HG02678 (cell line): Measurements from ENCODE around the gene ASCL3.
"Not testable (repeated sequence)": the region's sequence is repeated elsewhere in the genome, so short reads cannot be mapped to it uniquely, and the experiment has no call there.

Experiments
- ATAC-seq: cut with Tn5 transposase; IDR thresholded peaks from one replicate; pipeline ENCODE4 v1.9.1; 2021; ENCODE audit warnings: mild to moderate bottlenecking, moderate library complexity; ENCODE audit not compliant: unreplicated experiment

Gene ASCL3

GRCh38 chr11:8948886-8949285, 6.1 kb upstream of the ASCL3 start:
- ATAC-seq: no peak

- ATAC-seq: no peak
Measured at GRCh38 chr11:8947230-8947943, 4.6 kb upstream of the ASCL3 start.

GRCh38 chr11:8941341-8942103, 1.3 kb downstream of the ASCL3 start:
- ATAC-seq: no peak

- ATAC-seq: no peak
Measured at GRCh38 chr11:8937659-8938058, 5.2 kb downstream of the ASCL3 start.

- no peak for ATAC-seq
Measured at GRCh38 chr11:8937159-8937558, 5.7 kb downstream of the ASCL3 start.

- not testable (repeated sequence) for ATAC-seq
Measured at GRCh38 chr11:8935789-8936188, 7.0 kb downstream of the ASCL3 start.

- no peak for ATAC-seq
Measured at GRCh38 chr11:8934742-8935488, 7.9 kb downstream of the ASCL3 start.

- no peak for ATAC-seq
Measured at GRCh38 chr11:8933931-8934330, 8.9 kb downstream of the ASCL3 start.

- ATAC-seq: no peak
Measured at GRCh38 chr11:8932564-8933180, 10.1 kb downstream of the ASCL3 start, which contains the start of gene C11orf16. C11orf16 (minus strand) TSS chr11:8932947; CDS start chr11:8932308, 639 bp downstream.

- ATAC-seq: no peak
Measured at GRCh38 chr11:8930456-8931175, 12.2 kb downstream of the ASCL3 start.

GRCh38 chr11:8928981-8929615, 13.7 kb downstream of the ASCL3 start:
- no peak for ATAC-seq

GRCh38 chr11:8928205-8928604, 14.6 kb downstream of the ASCL3 start:
- no peak for ATAC-seq

- ATAC-seq: no peak
Measured at GRCh38 chr11:8927233-8927632, 15.6 kb downstream of the ASCL3 start.

GRCh38 chr11:8926236-8926635, 16.6 kb downstream of the ASCL3 start:
- ATAC-seq: no peak

- ATAC-seq: no peak
Measured at GRCh38 chr11:8925711-8926110, 17.1 kb downstream of the ASCL3 start.

- ATAC-seq: no peak
Measured at GRCh38 chr11:8922691-8923090, 20.1 kb downstream of the ASCL3 start.

GRCh38 chr11:8917157-8917825, 25.5 kb downstream of the ASCL3 start:
- ATAC-seq: no peak

GRCh38 chr11:8914661-8915018, 28.2 kb downstream of the ASCL3 start:
- ATAC-seq: no peak

GRCh38 chr11:8913961-8914660, 28.7 kb downstream of the ASCL3 start:
- ATAC-seq: peak; percentile 38
